Liver (tissue), 9 donors: ENCODE results near the gene MARCHF9. TPM values are rescaled to one million over a fixed set of nuclear protein-coding genes. Genes with fewer than 3 reads are reported as not detected.

Source experiments
- DNase-seq: peaks from one replicate; pipeline ENCODE4 v3.0.0-alpha.2; 2017; ENCODE audit warnings: low spot score
- H3K27ac ChIP-seq, 2 donors: one replicate each; pipeline ENCODE4 v1.7.0; 2013; ENCODE audit warnings: inconsistent platforms in 2 of 2, low read length in 2 of 2, control low read depth in 1 of 2, low read depth in 1 of 2, mild to moderate bottlenecking in 1 of 2
- H3K27me3 ChIP-seq, 4 donors: one replicate each; pipeline versions ENCODE4 v1.6.1 to v1.7.0; 2013; ENCODE audit warnings: low read length in 3 of 4, inconsistent platforms in 1 of 4, mild to moderate bottlenecking in 1 of 4, moderate library complexity in 1 of 4; ENCODE audit not compliant: control insufficient read depth in 4 of 4, insufficient read depth in 4 of 4
- H3K36me3 ChIP-seq, 4 donors: one replicate each; pipeline versions ENCODE4 v1.6.1 to v1.7.0; 2013; ENCODE audit warnings: low read length in 3 of 4, mild to moderate bottlenecking in 3 of 4, low read depth in 1 of 4, moderate library complexity in 1 of 4; ENCODE audit not compliant: control insufficient read depth in 4 of 4, insufficient read depth in 3 of 4
- H3K4me1 ChIP-seq, 4 donors: one replicate each; pipeline versions ENCODE4 v1.6.1 to v1.7.0; 2013; ENCODE audit warnings: low read length in 3 of 4, mild to moderate bottlenecking in 3 of 4, moderate library complexity in 1 of 4; ENCODE audit not compliant: control insufficient read depth in 4 of 4, insufficient read depth in 4 of 4
- H3K4me3 ChIP-seq, 3 donors: one replicate each; pipeline versions ENCODE4 v1.6.1 to v1.7.0; 2013; ENCODE audit warnings: low read length in 3 of 3, control low read depth in 1 of 3, low read depth in 1 of 3, mild to moderate bottlenecking in 1 of 3
- H3K9ac ChIP-seq, 2 donors: one replicate each; pipeline ENCODE4 v1.7.0; 2013; ENCODE audit warnings: low read length in 2 of 2, mild to moderate bottlenecking in 2 of 2, moderate library complexity in 2 of 2, control low read depth in 1 of 2, low read depth in 1 of 2
- H3K9me3 ChIP-seq, 4 donors: one replicate each; pipeline versions ENCODE4 v1.6.1 to v1.7.0; 2013; ENCODE audit warnings: low read length in 3 of 4; ENCODE audit not compliant: control insufficient read depth in 4 of 4
- EGR1 ChIP-seq, 2 donors: IDR thresholded peaks; 2 replicates each; pipeline ENCODE4 v1.6.1; 2016 to 2018; ENCODE audit warnings: antibody characterized with exemption in 2 of 2, low read depth in 2 of 2
- FOXA1 ChIP-seq: IDR thresholded peaks from 2 replicates; pipeline ENCODE4 v1.6.1; 2016; ENCODE audit warnings: antibody characterized with exemption
- FOXA2 ChIP-seq: IDR thresholded peaks from 2 replicates; pipeline ENCODE4 v1.6.1; 2016; ENCODE audit warnings: antibody characterized with exemption
- GABPA ChIP-seq, 2 donors: IDR thresholded peaks in 1 of 2; conservative IDR thresholded peaks in 1 of 2; 2 replicates each; pipeline ENCODE4 v1.6.1; 2016; ENCODE audit warnings: antibody characterized with exemption in 2 of 2, mild to moderate bottlenecking in 1 of 2, moderate library complexity in 1 of 2
- HNF4A ChIP-seq, 2 donors: conservative IDR thresholded peaks; 2 replicates each; pipeline ENCODE4 v1.6.1; 2016; ENCODE audit warnings: antibody characterized with exemption in 2 of 2, mild to moderate bottlenecking in 2 of 2
- HNF4G ChIP-seq: IDR thresholded peaks from 2 replicates; pipeline ENCODE4 v1.6.1; 2016; ENCODE audit warnings: antibody characterized with exemption
- JUND ChIP-seq, 2 donors: IDR thresholded peaks; 2 replicates each; pipeline ENCODE4 v1.6.1; 2016; ENCODE audit warnings: antibody characterized with exemption in 2 of 2
- RXRA ChIP-seq, 2 donors: IDR thresholded peaks; 2 replicates each; pipeline ENCODE4 v1.6.1; 2017 to 2018; ENCODE audit warnings: antibody characterized with exemption in 2 of 2, mild to moderate bottlenecking in 1 of 2
- SP1 ChIP-seq: IDR thresholded peaks from 2 replicates; pipeline ENCODE4 v1.6.1; 2018; ENCODE audit warnings: antibody characterized with exemption, mild to moderate bottlenecking
- TAF1 ChIP-seq: conservative IDR thresholded peaks from 2 replicates; pipeline ENCODE4 v1.6.1; 2016; ENCODE audit warnings: antibody characterized with exemption, mild to moderate bottlenecking
- YY1 ChIP-seq: IDR thresholded peaks from 2 replicates; pipeline ENCODE4 v1.6.1; 2016; ENCODE audit warnings: antibody characterized with exemption, mild to moderate bottlenecking
- WGBS: extraction: QIAGEN DNeasy Blood & Tissue Kit; methylation state at CpG from one replicate; pipeline ENCODE4 v1.1.7; 2013; 5-methylcytosine and 5-hydroxymethylcytosine counted together
- polyA plus RNA-seq, 2 donors: library from polyadenylated mRNA; stranded (reverse) in 1 of 2; unstranded in 1 of 2; fragments of 200-250 nt in 1 of 2; fragments of >200 nt in 1 of 2; fragmentation: Nextera tagmentation in 1 of 2; extraction: Ambion mirVana in 1 of 2; gene quantifications; one replicate each; pipeline versions ENCODE4 v1.2.1 to v1.2.3, GENCODE V29; 2013 to 2015
- total RNA-seq, 2 donors: library from RNA; depleted of rRNA; stranded (reverse); fragments of >200 nt; gene quantifications; one replicate each; pipeline ENCODE4 v1.2.3, GENCODE V29; 2014
- TF ChIP-seq, protein P1 (sequence below): IDR thresholded peaks from 2 replicates; pipeline ENCODE4 v1.6.1; 2016; ENCODE audit warnings: antibody characterized with exemption
- TF ChIP-seq, protein P2 (sequence below): IDR thresholded peaks from 2 replicates; pipeline ENCODE4 v1.6.1; 2016; ENCODE audit warnings: antibody characterized with exemption, mild to moderate bottlenecking
- TF ChIP-seq, protein P3 (sequence below): IDR thresholded peaks from 2 replicates; pipeline ENCODE4 v1.6.1; 2016; ENCODE audit warnings: antibody characterized with exemption
- TF ChIP-seq, protein P4 (sequence below): IDR thresholded peaks from 2 replicates; pipeline ENCODE4 v1.6.1; 2016; ENCODE audit warnings: antibody characterized with exemption
- TF ChIP-seq, protein P5 (sequence below): fragments of 150-350 bp; IDR thresholded peaks from 2 replicates; pipeline ENCODE4 v1.5.1; 2017; ENCODE audit warnings: improper control_type of control experiment, low read depth, low read length; ENCODE audit not compliant: missing input control
- donor health status: healthy.
- donor health status: healthy.
- donor health status: healthy.
- donor health status: healthy.
- donor health status: healthy.

MARCHF9 gene
- total and polyA plus RNA-seq, 4 donors, result 1.1 to 3.0 (median 2.2) TPM

DNA sequence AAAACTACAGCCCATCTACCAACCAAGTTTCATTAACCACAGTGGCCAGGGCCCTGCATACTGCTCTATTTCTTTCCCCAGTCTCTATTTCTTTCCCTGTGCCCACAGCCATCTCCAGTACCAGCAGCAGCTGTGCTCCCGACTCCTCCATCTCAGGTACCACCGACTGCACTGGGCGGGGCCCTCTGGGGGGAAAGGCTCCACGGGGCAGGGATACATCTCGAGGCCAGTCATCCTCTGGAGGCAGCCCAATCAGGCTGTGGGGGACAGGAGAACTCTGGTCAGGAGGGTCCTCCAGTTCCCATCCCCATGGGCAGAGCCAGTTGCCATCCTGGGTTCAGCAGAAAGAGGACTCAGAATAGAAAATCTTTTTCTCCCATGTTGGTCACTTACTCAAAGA is 5.8 kb upstream of the MARCHF9 start:
- TF ChIP-seq TAF1 (no peak), FOXA2 (no peak), RXRA (IDR thresholded peaks at IDR 0.05) (no peak), FOXA1 (no peak), GABPA (IDR thresholded peaks at IDR 0.05 in 1 of 2, conservative IDR thresholded peaks at IDR 0.05 in 1 of 2) (no peak), YY1 (no peak), HNF4A (conservative IDR thresholded peaks at IDR 0.05) (no peak), EGR1 (IDR thresholded peaks at IDR 0.05; ENCODE audit: low read depth in 2 of 2) (no peak), JUND (IDR thresholded peaks at IDR 0.05) (no peak), SP1 (no peak), HNF4G (no peak)
- TF ChIP-seq, protein P1, sequence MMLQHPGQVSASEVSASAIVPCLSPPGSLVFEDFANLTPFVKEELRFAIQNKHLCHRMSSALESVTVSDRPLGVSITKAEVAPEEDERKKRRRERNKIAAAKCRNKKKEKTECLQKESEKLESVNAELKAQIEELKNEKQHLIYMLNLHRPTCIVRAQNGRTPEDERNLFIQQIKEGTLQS, result no peak
- TF ChIP-seq, protein P2, sequence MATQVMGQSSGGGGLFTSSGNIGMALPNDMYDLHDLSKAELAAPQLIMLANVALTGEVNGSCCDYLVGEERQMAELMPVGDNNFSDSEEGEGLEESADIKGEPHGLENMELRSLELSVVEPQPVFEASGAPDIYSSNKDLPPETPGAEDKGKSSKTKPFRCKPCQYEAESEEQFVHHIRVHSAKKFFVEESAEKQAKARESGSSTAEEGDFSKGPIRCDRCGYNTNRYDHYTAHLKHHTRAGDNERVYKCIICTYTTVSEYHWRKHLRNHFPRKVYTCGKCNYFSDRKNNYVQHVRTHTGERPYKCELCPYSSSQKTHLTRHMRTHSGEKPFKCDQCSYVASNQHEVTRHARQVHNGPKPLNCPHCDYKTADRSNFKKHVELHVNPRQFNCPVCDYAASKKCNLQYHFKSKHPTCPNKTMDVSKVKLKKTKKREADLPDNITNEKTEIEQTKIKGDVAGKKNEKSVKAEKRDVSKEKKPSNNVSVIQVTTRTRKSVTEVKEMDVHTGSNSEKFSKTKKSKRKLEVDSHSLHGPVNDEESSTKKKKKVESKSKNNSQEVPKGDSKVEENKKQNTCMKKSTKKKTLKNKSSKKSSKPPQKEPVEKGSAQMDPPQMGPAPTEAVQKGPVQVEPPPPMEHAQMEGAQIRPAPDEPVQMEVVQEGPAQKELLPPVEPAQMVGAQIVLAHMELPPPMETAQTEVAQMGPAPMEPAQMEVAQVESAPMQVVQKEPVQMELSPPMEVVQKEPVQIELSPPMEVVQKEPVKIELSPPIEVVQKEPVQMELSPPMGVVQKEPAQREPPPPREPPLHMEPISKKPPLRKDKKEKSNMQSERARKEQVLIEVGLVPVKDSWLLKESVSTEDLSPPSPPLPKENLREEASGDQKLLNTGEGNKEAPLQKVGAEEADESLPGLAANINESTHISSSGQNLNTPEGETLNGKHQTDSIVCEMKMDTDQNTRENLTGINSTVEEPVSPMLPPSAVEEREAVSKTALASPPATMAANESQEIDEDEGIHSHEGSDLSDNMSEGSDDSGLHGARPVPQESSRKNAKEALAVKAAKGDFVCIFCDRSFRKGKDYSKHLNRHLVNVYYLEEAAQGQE, result no peak
- TF ChIP-seq, protein P3, sequence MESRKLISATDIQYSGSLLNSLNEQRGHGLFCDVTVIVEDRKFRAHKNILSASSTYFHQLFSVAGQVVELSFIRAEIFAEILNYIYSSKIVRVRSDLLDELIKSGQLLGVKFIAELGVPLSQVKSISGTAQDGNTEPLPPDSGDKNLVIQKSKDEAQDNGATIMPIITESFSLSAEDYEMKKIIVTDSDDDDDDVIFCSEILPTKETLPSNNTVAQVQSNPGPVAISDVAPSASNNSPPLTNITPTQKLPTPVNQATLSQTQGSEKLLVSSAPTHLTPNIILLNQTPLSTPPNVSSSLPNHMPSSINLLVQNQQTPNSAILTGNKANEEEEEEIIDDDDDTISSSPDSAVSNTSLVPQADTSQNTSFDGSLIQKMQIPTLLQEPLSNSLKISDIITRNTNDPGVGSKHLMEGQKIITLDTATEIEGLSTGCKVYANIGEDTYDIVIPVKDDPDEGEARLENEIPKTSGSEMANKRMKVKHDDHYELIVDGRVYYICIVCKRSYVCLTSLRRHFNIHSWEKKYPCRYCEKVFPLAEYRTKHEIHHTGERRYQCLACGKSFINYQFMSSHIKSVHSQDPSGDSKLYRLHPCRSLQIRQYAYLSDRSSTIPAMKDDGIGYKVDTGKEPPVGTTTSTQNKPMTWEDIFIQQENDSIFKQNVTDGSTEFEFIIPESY, result no peak
- TF ChIP-seq, protein P4, sequence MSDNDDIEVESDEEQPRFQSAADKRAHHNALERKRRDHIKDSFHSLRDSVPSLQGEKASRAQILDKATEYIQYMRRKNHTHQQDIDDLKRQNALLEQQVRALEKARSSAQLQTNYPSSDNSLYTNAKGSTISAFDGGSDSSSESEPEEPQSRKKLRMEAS, result no peak
- TF ChIP-seq, protein P5, sequence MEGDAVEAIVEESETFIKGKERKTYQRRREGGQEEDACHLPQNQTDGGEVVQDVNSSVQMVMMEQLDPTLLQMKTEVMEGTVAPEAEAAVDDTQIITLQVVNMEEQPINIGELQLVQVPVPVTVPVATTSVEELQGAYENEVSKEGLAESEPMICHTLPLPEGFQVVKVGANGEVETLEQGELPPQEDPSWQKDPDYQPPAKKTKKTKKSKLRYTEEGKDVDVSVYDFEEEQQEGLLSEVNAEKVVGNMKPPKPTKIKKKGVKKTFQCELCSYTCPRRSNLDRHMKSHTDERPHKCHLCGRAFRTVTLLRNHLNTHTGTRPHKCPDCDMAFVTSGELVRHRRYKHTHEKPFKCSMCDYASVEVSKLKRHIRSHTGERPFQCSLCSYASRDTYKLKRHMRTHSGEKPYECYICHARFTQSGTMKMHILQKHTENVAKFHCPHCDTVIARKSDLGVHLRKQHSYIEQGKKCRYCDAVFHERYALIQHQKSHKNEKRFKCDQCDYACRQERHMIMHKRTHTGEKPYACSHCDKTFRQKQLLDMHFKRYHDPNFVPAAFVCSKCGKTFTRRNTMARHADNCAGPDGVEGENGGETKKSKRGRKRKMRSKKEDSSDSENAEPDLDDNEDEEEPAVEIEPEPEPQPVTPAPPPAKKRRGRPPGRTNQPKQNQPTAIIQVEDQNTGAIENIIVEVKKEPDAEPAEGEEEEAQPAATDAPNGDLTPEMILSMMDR, result no peak
- Histone ChIP-seq H3K9me3 (no peaks in the 10 kb centered on the region), H3K27ac (no peak overlapping the region), H3K4me3 (no peak overlapping the region), H3K9ac (no peak overlapping the region), H3K36me3 (peaks cover 4 to 22% (median 15%) of the 10 kb centered on the region in 4 donors), H3K27me3 (no peaks in the 10 kb centered on the region), H3K4me1 (peaks cover 11 to 30% (median 20%) of the 10 kb centered on the region in 4 donors)
- DNase-seq, result no peak
- WGBS, result 94% methylated on average over 5 of the region's 5 CpGs
